ENCODE data around the gene PLXNA2. TPM values are rescaled to one million over a fixed set of nuclear protein-coding genes. Genes with fewer than 3 reads are reported as not detected.
A peak's percentile ranks its signal among the peaks of the same experiment; 100 is the strongest.

The PLXNA2 gene
- total RNA-seq, 8 experiments from 2014 or later = 14.3 to 50.5 (median 34.1) TPM

DNA sequence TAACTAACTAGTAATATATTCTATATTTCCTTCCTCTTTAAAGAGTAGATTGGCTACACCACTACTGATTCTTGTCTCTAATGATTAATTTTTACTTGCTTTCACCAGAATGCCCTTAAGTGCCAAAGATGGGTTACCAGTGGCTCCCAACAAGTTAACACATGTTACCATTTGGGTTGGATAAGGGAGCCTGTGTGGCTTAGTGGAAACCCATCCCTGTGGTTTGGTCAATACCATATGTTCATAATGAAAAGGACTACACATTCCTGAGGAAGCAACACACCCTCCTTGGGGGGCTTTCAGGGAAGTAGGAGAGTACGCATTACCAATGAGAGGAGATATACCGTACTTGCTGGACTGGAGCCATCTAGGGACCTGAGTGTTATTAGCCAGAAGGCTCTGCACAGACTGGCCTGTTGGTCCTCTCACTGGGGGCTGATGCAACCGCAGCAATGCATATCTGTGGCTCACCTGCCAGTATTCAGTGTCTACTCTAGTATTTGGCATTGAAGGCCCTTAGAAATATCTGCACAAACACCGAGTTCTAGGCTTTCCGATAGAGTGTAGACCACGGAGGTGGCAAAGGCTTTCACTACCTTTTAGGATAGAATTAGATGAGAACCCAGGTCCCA is 29.3 kb upstream of the PLXNA2 start:
- H3K27ac ChIP-seq = no peak overlapping the region
- peak in 3 of 8 experiments; percentile 26 to 71 (median 44) for ATAC-seq (replicated peaks in 6 of 8)
- in situ Hi-C loops (cut with MboI; ENCODE audit: low pct_unique_long_range_greater_than_20kb in 2 of 9, low sequenced_read_pairs in 9 of 9, unreplicated experiment in 9 of 9) = loop anchor here in 1 of 9 experiments (25.0 kb wide), 1 partner anchor 939 kb away; no protein-coding TSS in a partner anchor
- 61 to 98% (median 90%) methylated on average over 2 to 6 of the region's 6 CpGs; no CpG with 5 or more reads in 1 of the 10 experiments for WGBS, 10 experiments
- H3K4me1 ChIP-seq (replicated peaks in 1 of 2) = peaks cover 85 to 86% of the 10 kb centered on the region in 2 donors
- no peak overlapping the region for H3K4me3 ChIP-seq

DNA sequence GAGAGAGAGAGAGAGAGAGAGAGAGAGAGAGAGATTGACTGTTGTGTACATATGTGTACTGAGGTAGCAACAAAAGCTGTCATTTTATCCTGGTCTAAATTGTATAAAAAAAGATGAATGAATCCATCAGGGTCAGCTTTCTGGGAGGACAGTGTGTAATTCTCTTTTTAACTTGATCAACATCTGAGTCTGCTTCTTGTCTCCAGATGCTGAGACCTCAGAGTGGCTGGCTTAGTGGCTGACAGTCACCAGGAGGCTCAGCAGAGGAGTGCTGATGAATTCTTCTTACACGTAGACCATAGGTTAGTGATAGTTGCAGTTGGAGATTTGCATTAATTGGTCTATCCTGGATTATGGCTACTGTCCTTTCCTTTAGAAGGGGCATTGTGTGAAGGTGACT is 28.5 kb upstream of the PLXNA2 start:
- 20 to 100% (median 58%) methylated on average over 1 of the region's 1 CpG; no CpG with 5 or more reads in 4 of the 10 experiments for WGBS, 10 experiments
- no peak for ATAC-seq (replicated peaks in 6 of 8)
- in situ Hi-C loops (cut with MboI; ENCODE audit: low pct_unique_long_range_greater_than_20kb in 2 of 9, low sequenced_read_pairs in 9 of 9, unreplicated experiment in 9 of 9) = loop anchor here in 1 of 9 experiments (25.0 kb wide), 1 partner anchor 940 kb away; no protein-coding TSS in a partner anchor
- peaks cover 84 to 86% of the 10 kb centered on the region in 2 donors for H3K4me1 ChIP-seq (replicated peaks in 1 of 2)
- H3K4me3 ChIP-seq = no peak overlapping the region
- H3K27ac ChIP-seq = no peak overlapping the region

- WGBS, 10 experiments = 57 to 90% (median 70%) methylated on average over 1 to 2 of the region's 2 CpGs; no CpG with 5 or more reads in 4 of the 10 experiments
- no peak overlapping the region for H3K4me3 ChIP-seq
- in situ Hi-C loops (cut with MboI; ENCODE audit: low pct_unique_long_range_greater_than_20kb in 2 of 9, low sequenced_read_pairs in 9 of 9, unreplicated experiment in 9 of 9) = loop anchor here in 1 of 9 experiments (25.0 kb wide), 1 partner anchor 940 kb away; no protein-coding TSS in a partner anchor
- peaks cover 88 to 90% of the 10 kb centered on the region in 2 donors for H3K4me1 ChIP-seq (replicated peaks in 1 of 2)
- ATAC-seq (replicated peaks in 6 of 8) = no peak
- H3K27ac ChIP-seq = no peak overlapping the region
Measured at GRCh38 chr1:208272311-208272710, 28.1 kb upstream of the PLXNA2 start.

DNA sequence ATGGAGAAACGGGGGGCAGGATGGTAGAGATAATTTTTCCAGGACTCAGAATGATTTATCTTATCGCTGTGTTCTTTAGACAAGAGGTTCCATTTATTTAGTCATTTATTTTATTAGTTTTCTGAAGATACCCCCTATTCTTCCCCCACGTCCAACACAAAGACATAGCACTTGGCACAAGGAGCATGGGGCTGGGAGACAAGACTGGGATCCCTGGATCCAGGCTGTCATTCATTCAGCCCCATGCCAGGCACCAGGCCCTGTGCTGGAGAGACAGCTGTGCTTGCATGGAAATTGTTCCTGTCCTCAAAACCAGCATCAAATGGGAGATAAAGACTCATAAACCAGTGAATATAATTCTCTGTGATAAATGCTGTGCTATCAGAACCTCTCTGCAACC is 27.1 kb upstream of the PLXNA2 start:
- no peak for ATAC-seq (replicated peaks in 6 of 8)
- in situ Hi-C loops (cut with MboI; ENCODE audit: low pct_unique_long_range_greater_than_20kb in 2 of 9, low sequenced_read_pairs in 9 of 9, unreplicated experiment in 9 of 9) = loop anchor here in 1 of 9 experiments (25.0 kb wide), 1 partner anchor 941 kb away; no protein-coding TSS in a partner anchor
- 0 to 100% (median 60%) methylated on average over 1 to 3 of the region's 3 CpGs for WGBS, 10 experiments
- Histone ChIP-seq H3K4me1 (replicated peaks in 1 of 2) (peaks cover 90 to 91% of the 10 kb centered on the region in 2 donors), H3K27ac (no peak overlapping the region), H3K4me3 (no peak overlapping the region)

DNA sequence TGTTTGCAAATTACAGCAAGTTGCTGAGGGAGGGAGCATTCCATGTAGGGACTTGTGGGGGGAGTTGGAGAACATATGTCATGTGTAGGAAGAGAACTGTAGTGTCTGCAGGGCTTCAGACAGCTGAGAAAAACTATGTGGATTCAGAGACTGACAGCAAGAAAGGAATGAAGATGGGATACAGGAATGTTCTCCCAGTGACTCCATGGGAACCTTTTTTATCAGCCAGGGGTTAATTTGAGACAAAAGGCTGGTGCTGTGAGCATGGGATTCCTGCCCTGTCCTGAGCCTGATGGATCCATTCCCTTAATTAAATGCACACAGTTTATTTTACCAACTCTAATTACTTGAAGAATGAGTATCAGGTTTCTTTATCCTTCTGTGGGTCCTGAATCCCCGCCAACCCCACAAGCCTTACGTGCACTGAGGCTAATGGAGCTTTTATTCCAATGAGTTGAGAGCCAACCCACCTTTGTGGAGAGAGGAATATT is 26.5 kb upstream of the PLXNA2 start:
- Histone ChIP-seq H3K27ac (no peak overlapping the region), H3K4me3 (no peak overlapping the region), H3K4me1 (replicated peaks in 1 of 2) (peaks cover 89 to 91% of the 10 kb centered on the region in 2 donors)
- ATAC-seq (replicated peaks in 6 of 8) = peak in 3 of 8 experiments; percentile 3 to 14 (median 7)
- in situ Hi-C loops (cut with MboI; ENCODE audit: low pct_unique_long_range_greater_than_20kb in 2 of 9, low sequenced_read_pairs in 9 of 9, unreplicated experiment in 9 of 9) = loop anchor here in 1 of 9 experiments (25.0 kb wide), 1 partner anchor 942 kb away; no protein-coding TSS in a partner anchor
- WGBS, 10 experiments = 0 to 89% (median 47%) methylated on average over 1 to 2 of the region's 2 CpGs; no CpG with 5 or more reads in 2 of the 10 experiments

- WGBS, 10 experiments = 0 to 100% (median 83%) methylated on average over 1 to 6 of the region's 6 CpGs; no CpG with 5 or more reads in 2 of the 10 experiments
- Histone ChIP-seq H3K4me3 (no peak overlapping the region), H3K27ac (peak overlapping the region in 1 of 2 donors; percentile 18), H3K4me1 (replicated peaks in 1 of 2) (peaks cover 76 to 78% of the 10 kb centered on the region in 2 donors)
- in situ Hi-C loops (cut with MboI; ENCODE audit: low pct_unique_long_range_greater_than_20kb in 2 of 9, low sequenced_read_pairs in 9 of 9, unreplicated experiment in 9 of 9) = loop anchor here in 1 of 9 experiments (25.0 kb wide), 1 partner anchor 943 kb away; no protein-coding TSS in a partner anchor
- ATAC-seq (replicated peaks in 6 of 8) = no peak
Measured at GRCh38 chr1:208269338-208269666, 25.1 kb upstream of the PLXNA2 start.

DNA sequence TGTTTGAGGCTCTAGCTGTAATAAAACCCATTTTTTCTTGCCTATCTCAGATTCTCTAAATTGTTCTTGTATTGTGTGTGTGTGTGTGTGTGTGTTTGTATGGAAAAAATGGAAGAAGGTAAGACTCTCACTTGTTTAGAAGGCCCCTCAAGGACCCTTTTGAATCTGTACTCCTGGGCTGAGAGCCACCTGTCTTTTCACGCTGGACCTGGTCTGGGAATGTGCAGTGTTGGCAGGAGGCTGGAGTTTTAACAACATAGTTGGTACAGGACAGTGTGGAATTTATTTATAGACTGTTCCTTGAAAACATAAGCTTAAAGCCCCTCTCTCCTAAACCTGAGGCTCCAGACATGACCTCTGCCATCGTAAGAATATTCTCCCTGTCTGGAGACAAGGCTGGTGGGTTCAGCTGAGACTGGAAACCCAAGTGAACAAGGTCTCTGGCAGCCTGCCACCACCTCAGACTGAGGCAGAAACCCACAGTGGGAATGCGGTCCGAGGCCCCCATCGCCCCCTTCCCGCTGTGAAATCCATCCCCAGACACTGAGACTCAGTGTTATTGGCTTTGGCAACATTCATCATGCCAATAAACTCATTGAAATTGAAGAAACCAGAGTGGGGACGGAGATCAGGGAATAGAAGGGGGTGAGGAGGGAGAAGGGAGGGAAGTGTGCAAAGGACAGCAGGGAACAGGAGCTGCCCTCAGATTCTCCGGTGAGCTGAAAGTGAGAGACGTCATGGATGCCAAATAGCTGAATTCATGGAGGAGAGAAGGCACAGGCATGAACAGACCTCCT is 24.6 kb upstream of the PLXNA2 start:
- Histone ChIP-seq H3K4me3 (no peak overlapping the region), H3K4me1 (replicated peaks in 1 of 2) (peaks cover 75 to 76% of the 10 kb centered on the region in 2 donors), H3K27ac (peak overlapping the region in 1 of 2 donors; percentile 18)
- ATAC-seq (replicated peaks in 6 of 8) = no peak
- 9 to 93% (median 82%) methylated on average over 1 to 8 of the region's 9 CpGs; no CpG with 5 or more reads in 2 of the 10 experiments for WGBS, 10 experiments
- in situ Hi-C loops (cut with MboI; ENCODE audit: low pct_unique_long_range_greater_than_20kb in 2 of 9, low sequenced_read_pairs in 9 of 9, unreplicated experiment in 9 of 9) = loop anchor here in 1 of 9 experiments (25.0 kb wide), 1 partner anchor 944 kb away; no protein-coding TSS in a partner anchor

- no peak overlapping the region for H3K4me3 ChIP-seq
- no peak overlapping the region for H3K27ac ChIP-seq
- WGBS, 10 experiments = 20 to 100% (median 93%) methylated on average over 1 to 3 of the region's 3 CpGs; no CpG with 5 or more reads in 3 of the 10 experiments
- H3K4me1 ChIP-seq (replicated peaks in 1 of 2) = peaks cover 44 to 47% of the 10 kb centered on the region in 2 donors
- in situ Hi-C loops (cut with MboI; ENCODE audit: low pct_unique_long_range_greater_than_20kb in 2 of 9, low sequenced_read_pairs in 9 of 9, unreplicated experiment in 9 of 9) = loop anchor here in 1 of 9 experiments (25.0 kb wide), 1 partner anchor 947 kb away; no protein-coding TSS in a partner anchor
- ATAC-seq (replicated peaks in 6 of 8) = no peak
Measured at GRCh38 chr1:208265525-208265924, 21.3 kb upstream of the PLXNA2 start.

DNA sequence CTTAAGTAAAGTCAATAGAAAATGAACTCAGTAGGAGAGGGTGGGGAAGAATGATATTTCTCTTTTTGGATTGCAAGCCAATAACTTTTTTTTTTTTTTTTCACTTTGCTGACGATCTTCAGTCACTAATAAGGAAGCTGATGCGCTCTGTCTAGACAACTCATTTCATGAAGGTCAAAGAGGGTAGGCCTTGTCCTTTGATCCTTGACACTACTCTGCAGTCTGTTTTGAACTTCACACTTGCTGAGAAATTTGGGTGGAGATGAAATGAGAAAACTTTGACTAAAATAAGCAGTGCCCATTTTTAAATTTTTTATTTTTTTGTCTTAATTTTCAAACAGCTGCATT is 20.9 kb upstream of the PLXNA2 start:
- 0 to 100% (median 90%) methylated on average over 1 to 2 of the region's 2 CpGs; no CpG with 5 or more reads in 2 of the 10 experiments for WGBS, 10 experiments
- in situ Hi-C loops (cut with MboI; ENCODE audit: low pct_unique_long_range_greater_than_20kb in 2 of 9, low sequenced_read_pairs in 9 of 9, unreplicated experiment in 9 of 9) = loop anchor here in 1 of 9 experiments (25.0 kb wide), 1 partner anchor 947 kb away; no protein-coding TSS in a partner anchor
- Histone ChIP-seq H3K4me3 (no peak overlapping the region), H3K27ac (no peak overlapping the region), H3K4me1 (replicated peaks in 1 of 2) (peaks cover 40 to 43% of the 10 kb centered on the region in 2 donors)
- no peak for ATAC-seq (replicated peaks in 6 of 8)

GRCh38 chr1:208264469-208265121 is 20.4 kb upstream of the PLXNA2 start:
- Histone ChIP-seq H3K4me3 (no peak overlapping the region), H3K4me1 (replicated peaks in 1 of 2) (peaks cover 35 to 38% of the 10 kb centered on the region in 2 donors), H3K27ac (no peak overlapping the region)
- WGBS, 10 experiments = 0 to 100% (median 65%) methylated on average over 1 to 2 of the region's 2 CpGs; no CpG with 5 or more reads in 2 of the 10 experiments
- ATAC-seq (replicated peaks in 6 of 8) = no peak
- in situ Hi-C loops (cut with MboI; ENCODE audit: low pct_unique_long_range_greater_than_20kb in 2 of 9, low sequenced_read_pairs in 9 of 9, unreplicated experiment in 9 of 9) = loop anchor here in 1 of 9 experiments (25.0 kb wide), 1 partner anchor 948 kb away; no protein-coding TSS in a partner anchor

DNA sequence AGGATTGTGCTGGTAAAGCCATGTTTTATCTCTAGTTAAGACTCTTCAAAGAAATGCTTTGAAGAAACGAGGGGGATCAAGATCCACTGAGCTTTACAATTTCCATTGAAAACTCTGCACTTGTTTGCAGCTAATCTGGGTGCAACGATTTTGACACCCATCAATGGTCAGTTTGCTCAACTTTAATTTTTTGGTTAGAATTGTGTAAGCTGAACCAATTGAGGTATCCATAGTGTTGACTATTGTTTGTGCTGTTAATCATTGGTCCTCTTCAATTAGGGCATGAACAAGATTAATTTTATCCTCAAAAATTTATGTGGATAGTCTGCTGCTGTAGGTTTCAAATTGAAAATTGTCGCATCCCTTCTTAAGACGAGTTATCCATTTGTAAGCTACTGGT is 17.7 kb upstream of the PLXNA2 start:
- ATAC-seq (replicated peaks in 6 of 8) = no peak
- 14 to 86% (median 55%) methylated on average over 1 to 4 of the region's 4 CpGs for WGBS, 10 experiments
- in situ Hi-C loops (cut with MboI; ENCODE audit: low pct_unique_long_range_greater_than_20kb in 2 of 9, low sequenced_read_pairs in 9 of 9, unreplicated experiment in 9 of 9) = loop anchor here in 1 of 9 experiments (25.0 kb wide), 1 partner anchor 950 kb away; no protein-coding TSS in a partner anchor
- Histone ChIP-seq H3K4me3 (no peak overlapping the region), H3K4me1 (replicated peaks in 1 of 2) (peaks cover 26 to 29% of the 10 kb centered on the region in 2 donors), H3K27ac (no peak overlapping the region)

DNA sequence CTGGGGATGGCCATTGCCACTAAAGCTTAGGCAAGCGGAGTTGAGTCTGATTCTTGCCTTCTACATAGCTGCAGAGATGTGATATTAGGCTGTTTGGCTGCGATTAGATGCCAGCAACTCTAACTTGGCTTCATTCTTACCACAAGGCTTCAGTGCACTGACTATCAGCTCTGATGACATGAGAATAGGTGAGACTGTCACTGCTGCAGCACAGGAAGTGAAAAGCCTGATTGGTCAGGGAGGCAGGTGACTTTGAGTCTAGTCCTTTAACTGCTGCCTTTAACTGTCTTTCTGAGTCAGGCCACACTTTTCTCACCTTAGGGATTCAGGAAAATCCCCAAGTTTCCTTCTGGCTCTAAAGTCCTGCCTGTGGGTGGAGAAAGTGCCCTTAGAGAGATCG is 14.1 kb upstream of the PLXNA2 start:
- ATAC-seq (replicated peaks in 6 of 8) = no peak
- in situ Hi-C loops (cut with MboI; ENCODE audit: low pct_unique_long_range_greater_than_20kb in 2 of 9, low sequenced_read_pairs in 9 of 9, unreplicated experiment in 9 of 9) = loop anchor here in 1 of 9 experiments (25.0 kb wide), 1 partner anchor 954 kb away; no protein-coding TSS in a partner anchor
- Histone ChIP-seq H3K4me1 (replicated peaks in 1 of 2) (peaks cover 26 to 30% of the 10 kb centered on the region in 2 donors), H3K27ac (no peak overlapping the region), H3K4me3 (no peak overlapping the region)
- WGBS, 10 experiments = 31 to 100% (median 83%) methylated on average over 1 to 3 of the region's 3 CpGs; no CpG with 5 or more reads in 3 of the 10 experiments

Measured in motor neuron (in vitro differentiated cells).